Caco-2 (cell line): Measurements from ENCODE around the gene RBM25. TPM values are rescaled to one million over a fixed set of nuclear protein-coding genes. Genes with fewer than 3 reads are reported as not detected.

Experiments used
- BruUV-seq: library from RNA; stranded (reverse); fragments of 400-500 nt; replicated peaks from 2 replicates; lab custom pipeline; 2021; lab: Mats Ljungman, UMichigan
- CTCF ChIA-PET: fragments of 300-600 bp; sonication (Branson Sonifier 250); formaldehyde crosslinking; loops from one replicate; lab custom pipeline; 2022; ENCODE audit warnings: antibody characterized with exemption; lab: Charles Lee
- POLR2A ChIA-PET: fragments of 300-600 bp; sonication (Branson Sonifier 250); formaldehyde crosslinking; loops from one replicate; lab custom pipeline; 2022; ENCODE audit warnings: antibody characterized with exemption; lab: Charles Lee
- DNase-seq, 2 experiments: peaks; one replicate each; pipeline versions ENCODE4 v3.0.0 to v3.0.0-alpha.2; 2020 to 2022
- H3K27me3 ChIP-seq: replicated peaks from 2 replicates; pipeline ENCODE4 v1.6.0; 2011; ENCODE audit warnings: low read length; ENCODE audit not compliant: control insufficient read depth, insufficient read depth
- H3K36me3 ChIP-seq: 2 replicates; pipeline ENCODE4 v1.5.1; 2011; ENCODE audit warnings: low read length; ENCODE audit not compliant: control insufficient read depth, insufficient read depth
- H3K4me1 ChIP-seq: fragments of 250-450 bp; sonication (Bioruptor Pico); 2 replicates; pipeline ENCODE4 v1.5.1; 2020; ENCODE audit warnings: mild to moderate bottlenecking
- H3K4me3 ChIP-seq: 2 replicates; pipeline ENCODE4 v1.5.1; 2011; ENCODE audit warnings: low read depth, mild to moderate bottlenecking, control low read depth, low read length
- H3K9me3 ChIP-seq: fragments of 250-450 bp; sonication (Bioruptor Pico); 2 replicates; pipeline ENCODE4 v1.5.1; 2020; ENCODE audit warnings: mild to moderate bottlenecking, moderate library complexity
- H3K27ac Mint-ChIP-seq: one replicate; pipeline ENCODE4 v1.8.0; 2022; ENCODE audit warnings: mixed read lengths; ENCODE audit not compliant: unreplicated experiment
- H3K27me3 Mint-ChIP-seq: one replicate; pipeline ENCODE4 v1.8.0; 2022; ENCODE audit warnings: mixed read lengths; ENCODE audit not compliant: insufficient read depth, unreplicated experiment
- H3K36me3 Mint-ChIP-seq: one replicate; pipeline ENCODE4 v1.8.0; 2022; ENCODE audit warnings: mild to moderate bottlenecking, mixed read lengths; ENCODE audit not compliant: insufficient read depth, unreplicated experiment
- H3K4me1 Mint-ChIP-seq: one replicate; pipeline ENCODE4 v1.8.0; 2022; ENCODE audit warnings: low read depth, mixed read lengths; ENCODE audit not compliant: unreplicated experiment
- H3K4me3 Mint-ChIP-seq: one replicate; pipeline ENCODE4 v1.8.0; 2022; ENCODE audit warnings: mild to moderate bottlenecking, moderate library complexity, mixed read lengths; ENCODE audit not compliant: unreplicated experiment
- H3K9me3 Mint-ChIP-seq: one replicate; pipeline ENCODE4 v1.8.0; 2022; ENCODE audit warnings: mixed read lengths; ENCODE audit not compliant: unreplicated experiment
- CTCF ChIP-seq, 2 experiments: fragments of 200-600 bp in 1 of 2; IDR thresholded peaks; 1 replicate in 1 of 2; 2 replicates in 1 of 2; pipeline versions ENCODE4 v1.5.1 to v1.8.0; 2011 to 2022; ENCODE audit warnings: antibody characterized with exemption in 1 of 2, control low read depth in 1 of 2, inconsistent platforms in 1 of 2, low read depth in 1 of 2, low read length in 1 of 2, mild to moderate bottlenecking in 1 of 2, moderate library complexity in 1 of 2; ENCODE audit not compliant: insufficient read depth in 1 of 2, severe bottlenecking in 1 of 2, unreplicated experiment in 1 of 2
- intact Hi-C: fragments of 100-400 bp; cut with micrococcal nuclease; formaldehyde crosslinking; loops from one replicate; pipeline ENCODE4 v1.10.0; 2022; ENCODE audit not compliant: unreplicated experiment
- total RNA-seq: library from RNA; stranded (reverse); gene quantifications from 2 replicates; pipeline ENCODE4 v1.2.3, GENCODE V29; 2022

RBM25 gene
- total RNA-seq, 1 experiment from 2014 or later, result 89.3 TPM

- no TSS peak for BruUV-seq
- Mint-ChIP-seq H3K4me1 (no peaks in the 10 kb centered on the region), H3K36me3 (peaks cover 89% of the 10 kb centered on the region), H3K27me3 (no peaks in the 10 kb centered on the region), H3K9me3 (peaks cover 9% of the 10 kb centered on the region), H3K4me3 (no peak overlapping the region), H3K27ac (no peak overlapping the region)
- Histone ChIP-seq H3K36me3 (no peaks in the 10 kb centered on the region; the same call in 1 of the 2 replicates), H3K27me3 (no peaks in the 10 kb centered on the region), H3K4me3 (no peak overlapping the region), H3K4me1 (no peaks in the 10 kb centered on the region), H3K9me3 (no peaks in the 10 kb centered on the region; the same call in 1 of the 2 replicates)
- intact Hi-C loops, result no loop called here
- CTCF ChIA-PET, result no interaction called here
- POLR2A ChIA-PET, result no interaction called here
- TF ChIP-seq CTCF (IDR thresholded peaks at IDR 0.05; ENCODE audit: insufficient read depth in 1 of 2, low read depth in 1 of 2, low read length in 1 of 2, severe bottlenecking in 1 of 2, unreplicated experiment in 1 of 2), result no peak
- no peak for DNase-seq
Observed at GRCh38 chr14:73091044-73091443, 32.7 kb downstream of the RBM25 start.

GRCh38 chr14:73097421-73097820 lies 39.1 kb downstream of the RBM25 start:
- intact Hi-C loops, result no loop called here
- no peaks in the 10 kb centered on the region; the same call in 1 of the 2 replicates for H3K36me3 ChIP-seq
- BruUV-seq, result no TSS peak
- Mint-ChIP-seq H3K4me3 (no peak overlapping the region), H3K27ac (no peak overlapping the region), H3K9me3 (no peaks in the 10 kb centered on the region), H3K36me3 (peaks cover 84% of the 10 kb centered on the region), H3K27me3 (no peaks in the 10 kb centered on the region), H3K4me1 (no peaks in the 10 kb centered on the region)
- ChIA-PET CTCF (no interaction called here), POLR2A (no interaction called here)
- no peaks in the 10 kb centered on the region for H3K9me3 ChIP-seq
- no peak for DNase-seq
- no peak for TF ChIP-seq CTCF (IDR thresholded peaks at IDR 0.05; ENCODE audit: insufficient read depth in 1 of 2, low read depth in 1 of 2, low read length in 1 of 2, severe bottlenecking in 1 of 2, unreplicated experiment in 1 of 2)
- H3K4me1 ChIP-seq, result no peaks in the 10 kb centered on the region
- no peak overlapping the region for H3K4me3 ChIP-seq
- no peaks in the 10 kb centered on the region for H3K27me3 ChIP-seq

GRCh38 chr14:73100334-73100733 lies 42.0 kb downstream of the RBM25 start:
- no peaks in the 10 kb centered on the region; the same call in 1 of the 2 replicates for H3K36me3 ChIP-seq
- no peaks in the 10 kb centered on the region; the same call in 1 of the 2 replicates for H3K4me1 ChIP-seq
- Mint-ChIP-seq H3K4me1 (no peaks in the 10 kb centered on the region), H3K36me3 (peaks cover 83% of the 10 kb centered on the region), H3K4me3 (no peak overlapping the region), H3K27ac (no peak overlapping the region), H3K27me3 (no peaks in the 10 kb centered on the region), H3K9me3 (no peaks in the 10 kb centered on the region)
- intact Hi-C loops, result no loop called here
- no peaks in the 10 kb centered on the region for H3K27me3 ChIP-seq
- TF ChIP-seq CTCF (IDR thresholded peaks at IDR 0.05; ENCODE audit: insufficient read depth in 1 of 2, low read depth in 1 of 2, low read length in 1 of 2, severe bottlenecking in 1 of 2, unreplicated experiment in 1 of 2), result no peak
- H3K9me3 ChIP-seq, result no peaks in the 10 kb centered on the region
- ChIA-PET POLR2A (interaction anchor here (0.6 kb wide), 1 partner anchor 325 kb away, joined by 4 read pairs; no protein-coding TSS in a partner anchor), CTCF (no interaction called here)
- DNase-seq, result no peak
- BruUV-seq, result no TSS peak
- no peak overlapping the region for H3K4me3 ChIP-seq
